Glomerular visceral epithelial cell (primary cell): Measurements from ENCODE around the gene CD82.

Experiments
- DNase-seq: peaks from one replicate; pipeline ENCODE4 v3.0.0-alpha.2; 2016; ENCODE audit errors: extremely low spot score

The CD82 gene

DNA sequence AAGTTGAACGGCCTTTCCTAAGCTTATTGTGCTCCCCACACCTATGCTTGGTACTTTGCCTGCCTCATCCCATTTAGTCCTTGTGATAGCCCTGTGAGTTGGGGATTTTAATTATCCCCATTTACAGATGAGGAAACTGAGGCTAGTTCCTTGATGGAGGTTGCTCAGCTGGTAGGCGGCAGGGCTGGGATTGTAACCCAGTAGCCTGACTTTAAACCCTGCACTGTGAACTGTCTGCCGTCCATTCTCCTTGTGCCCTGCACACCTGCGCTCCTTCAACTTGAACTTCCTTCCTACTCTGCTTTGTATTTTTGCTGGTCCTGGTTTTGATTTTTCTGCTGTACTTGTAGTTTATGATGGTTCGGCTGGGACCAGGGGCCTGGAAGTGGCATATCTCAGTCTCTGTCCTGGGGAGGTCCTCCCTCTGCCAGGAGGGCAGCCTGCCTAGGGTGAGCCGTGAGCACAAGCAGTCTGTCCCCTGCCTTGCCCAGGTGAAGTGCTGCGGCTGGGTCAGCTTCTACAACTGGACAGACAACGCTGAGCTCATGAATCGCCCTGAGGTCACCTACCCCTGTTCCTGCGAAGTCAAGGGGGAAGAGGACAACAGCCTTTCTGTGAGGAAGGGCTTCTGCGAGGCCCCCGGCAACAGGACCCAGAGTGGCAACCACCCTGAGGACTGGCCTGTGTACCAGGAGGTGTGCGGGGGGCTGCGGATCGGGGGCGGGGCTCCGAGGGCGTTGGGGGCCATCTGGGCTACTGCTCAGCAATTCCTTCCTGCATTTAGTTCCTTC is 52.4 kb downstream of the CD82 start:
- no peak for DNase-seq

GRCh38 chr11:44618561-44619425 is 53.3 kb downstream of the CD82 start:
- DNase-seq = no peak

- DNase-seq = no peak
Observed at GRCh38 chr11:44620328-44620725, 54.9 kb downstream of the CD82 start.

GRCh38 chr11:44621140-44621681 is 55.7 kb downstream of the CD82 start:
- DNase-seq = peak; percentile 70

GRCh38 chr11:44621784-44622183 is 56.3 kb downstream of the CD82 start:
- no peak for DNase-seq

DNA sequence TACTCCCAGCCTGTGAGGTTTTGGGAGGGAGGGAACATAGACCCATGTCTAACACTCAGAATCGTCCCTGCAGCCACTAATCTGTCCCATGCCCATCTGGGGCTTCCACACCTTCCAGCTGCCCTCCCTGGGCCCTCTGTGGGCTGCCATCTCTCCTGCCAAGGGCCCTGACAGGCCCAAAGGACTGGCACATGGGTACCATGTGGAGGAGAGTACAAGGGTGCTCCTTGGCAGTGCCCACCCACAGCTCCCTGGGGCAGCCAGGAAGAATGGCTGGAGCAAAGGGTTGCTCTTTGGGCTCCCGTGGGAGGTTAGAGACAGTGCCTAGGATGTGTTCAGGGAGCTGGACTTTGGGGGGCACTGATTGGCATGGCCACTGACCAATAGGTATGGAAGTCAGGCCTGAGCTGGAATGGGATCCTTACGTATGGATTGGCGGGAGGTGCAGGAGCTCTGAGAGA is 56.8 kb downstream of the CD82 start:
- no peak for DNase-seq

DNA sequence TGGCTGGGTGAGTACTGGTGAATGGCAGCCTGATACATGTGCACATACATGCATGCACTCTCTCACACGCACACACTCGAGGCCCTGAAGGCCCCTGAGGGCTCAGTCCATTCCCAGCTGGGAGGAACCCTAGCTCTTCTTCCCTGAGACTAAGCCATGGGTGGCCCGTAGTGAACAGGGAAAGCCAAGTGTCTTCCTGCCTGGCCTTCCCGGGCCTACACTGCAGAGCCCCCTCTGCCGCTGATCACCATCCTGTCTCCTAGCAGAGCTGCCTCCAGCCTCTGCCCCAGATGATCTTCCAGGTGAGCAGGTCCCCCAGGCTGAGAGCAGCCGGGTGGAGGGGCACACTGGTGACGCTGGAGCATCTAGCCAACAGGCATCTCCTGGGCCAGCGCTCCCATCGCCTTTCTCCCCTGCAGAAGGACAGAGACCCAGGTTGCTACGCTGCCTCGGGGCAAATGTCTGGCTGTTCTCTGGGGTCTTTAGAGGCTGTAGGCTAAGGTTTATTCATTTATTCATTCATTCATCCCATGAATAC is 57.3 kb downstream of the CD82 start:
- DNase-seq = no peak

- DNase-seq = no peak
Observed at GRCh38 chr11:44623341-44623730, 57.9 kb downstream of the CD82 start.

GRCh38 chr11:44623731-44624491 is 58.4 kb downstream of the CD82 start:
- DNase-seq = peak; percentile 75

GRCh38 chr11:44624761-44625221 is 59.3 kb downstream of the CD82 start:
- DNase-seq = no peak

DNA sequence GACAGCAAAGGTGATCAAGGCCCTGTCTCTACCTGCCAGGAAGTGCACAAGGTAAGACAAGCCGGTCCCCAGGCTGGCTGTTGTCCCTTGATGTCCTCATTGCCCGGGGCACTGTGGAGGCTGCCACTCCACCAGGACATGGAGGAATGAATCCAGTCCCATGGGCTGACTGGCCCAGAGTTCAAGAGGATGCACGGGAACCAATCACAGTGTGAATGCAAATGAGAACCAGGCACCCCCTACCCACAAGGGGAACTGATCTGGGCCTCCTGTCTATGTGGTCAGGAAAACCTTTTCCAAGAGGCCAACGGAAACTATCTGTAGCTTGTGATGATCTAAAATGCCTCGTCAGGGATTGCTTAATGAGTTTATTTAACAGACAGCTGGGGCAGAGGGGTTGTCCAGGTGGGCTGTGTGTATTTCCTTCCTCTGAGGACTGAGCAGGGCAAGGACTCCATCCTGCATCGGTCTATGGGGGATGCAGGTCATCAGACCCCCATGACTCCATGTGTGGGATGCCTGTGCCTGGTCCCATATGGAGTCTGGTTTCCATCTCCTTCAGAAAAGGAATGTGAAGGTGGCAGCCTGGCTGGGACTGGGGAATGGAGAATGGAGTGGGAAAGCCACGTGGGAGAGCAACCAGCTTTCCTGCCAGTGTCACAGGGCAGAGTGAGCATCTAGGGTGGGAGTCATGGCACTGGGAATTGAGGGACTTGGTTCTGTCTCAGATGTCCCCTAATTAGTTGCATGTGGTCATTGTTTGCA is 60.5 kb downstream of the CD82 start:
- DNase-seq = no peak

DNA sequence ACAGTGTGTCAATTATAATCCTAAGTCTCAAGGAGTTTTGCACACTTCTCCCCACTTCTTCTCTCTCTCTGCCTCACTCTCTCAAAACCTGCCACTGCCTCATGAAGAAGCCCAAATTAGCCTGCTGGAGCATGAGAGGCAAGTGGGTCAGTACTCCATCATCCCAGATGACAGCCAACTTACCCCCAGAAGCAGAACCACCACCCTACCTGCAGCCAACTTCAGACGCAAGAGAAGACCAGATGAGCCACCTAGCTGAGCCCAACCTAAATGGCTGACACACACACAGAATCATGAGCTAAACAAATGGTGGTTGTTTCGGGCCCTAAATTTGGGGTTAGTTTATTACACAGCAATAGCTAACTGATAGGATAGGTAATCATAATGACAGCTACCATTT is 61.2 kb downstream of the CD82 start:
- DNase-seq = no peak

GRCh38 chr11:44627165-44627789 is 61.8 kb downstream of the CD82 start:
- DNase-seq = no peak

DNA sequence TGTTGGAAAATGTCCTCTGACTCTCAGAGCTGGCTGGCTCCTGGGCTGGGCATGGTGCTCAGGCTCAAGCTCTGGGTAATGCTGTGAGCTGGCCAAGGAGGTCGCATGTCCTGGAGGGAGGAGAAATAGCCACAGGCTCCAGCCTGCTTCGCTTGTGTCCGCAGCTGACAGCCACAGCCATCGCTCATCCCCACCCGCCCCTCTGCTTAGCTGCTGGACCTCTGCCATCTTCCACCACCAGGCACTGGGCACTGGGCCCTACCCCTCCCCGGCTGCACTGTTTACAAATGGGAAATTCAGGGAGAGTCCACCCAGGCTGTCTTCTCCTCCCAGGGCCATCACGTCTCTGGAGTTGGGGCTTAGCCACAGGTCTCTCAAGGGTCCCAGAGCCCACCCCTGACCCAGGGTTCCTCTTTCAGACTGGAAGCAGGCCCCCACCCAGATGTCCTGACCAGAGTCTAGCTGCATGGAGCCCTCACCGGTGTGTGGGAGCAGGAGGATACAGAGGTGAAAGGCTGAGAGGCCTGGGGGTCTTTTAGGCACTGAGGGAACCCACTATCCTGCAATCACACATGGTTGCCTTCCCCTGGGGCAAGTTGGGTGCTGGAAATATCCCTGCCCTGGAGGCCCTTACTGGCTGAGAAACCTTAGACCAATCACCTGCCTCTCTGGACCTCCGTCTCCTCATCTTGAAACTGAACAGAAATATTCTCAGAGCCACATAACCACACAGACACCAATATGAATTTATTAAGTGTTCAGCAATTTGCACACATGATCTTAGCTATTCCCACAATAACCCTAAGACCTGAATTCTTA is 62.7 kb downstream of the CD82 start:
- DNase-seq = peak; percentile 84

GRCh38 chr11:44628730-44629700 is 63.6 kb downstream of the CD82 start:
- DNase-seq = no peak

DNA sequence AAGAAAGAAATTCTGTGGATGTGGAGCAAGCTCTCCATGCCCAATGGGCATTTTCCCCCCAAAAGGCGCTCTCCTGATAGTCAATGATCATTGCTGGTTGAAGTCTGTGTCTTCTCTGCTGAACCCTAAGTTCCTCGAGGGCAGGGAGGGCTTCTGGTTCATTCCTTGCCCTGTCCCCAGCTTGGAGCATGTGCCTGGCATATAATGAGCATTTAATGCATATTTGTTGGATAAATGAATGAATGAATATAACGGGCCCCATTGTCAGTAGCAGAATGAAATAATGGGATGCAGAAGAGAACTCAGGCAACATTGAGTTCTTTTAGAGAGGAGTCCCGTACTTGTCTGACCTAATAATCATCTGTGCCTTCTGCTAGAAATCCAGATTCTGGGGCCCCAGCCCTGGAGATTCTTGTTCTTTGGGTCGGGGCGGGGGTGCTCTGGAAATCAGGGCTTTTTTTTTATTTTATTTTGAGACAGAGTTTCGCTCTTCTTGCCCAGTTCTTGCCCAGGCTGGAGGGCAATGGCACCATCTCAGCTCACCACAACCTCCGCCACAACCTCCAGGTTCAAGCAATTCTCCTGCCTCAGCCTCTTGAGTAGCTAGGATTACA is 64.4 kb downstream of the CD82 start:
- DNase-seq = no peak

GRCh38 chr11:44630511-44631210 is 65.2 kb downstream of the CD82 start:
- DNase-seq = no peak
